H9 (cell line): ENCODE results near the gene APAF1. TPM values are rescaled to one million over a fixed set of nuclear protein-coding genes. Genes with fewer than 3 reads are reported as not detected.

Source experiments
- DNase-seq: peaks from one replicate; pipeline ENCODE4 v3.0.0-alpha.2; 2017
- H2AFZ ChIP-seq: one replicate; pipeline ENCODE4 v1.6.1; 2013; ENCODE audit warnings: mild to moderate bottlenecking, low read length, control low read depth, moderate library complexity
- H2AK5ac ChIP-seq: 2 replicates; pipeline ENCODE4 v1.6.1; 2013; ENCODE audit warnings: low read length, control low read depth, mixed read lengths; ENCODE audit not compliant: insufficient read length
- H2BK120ac ChIP-seq: one replicate; pipeline ENCODE4 v1.6.1; 2013; ENCODE audit warnings: low read depth, mild to moderate bottlenecking, low read length, control low read depth, inconsistent platforms; ENCODE audit not compliant: poor library complexity, severe bottlenecking
- H2BK12ac ChIP-seq: 2 replicates; pipeline ENCODE4 v1.6.1; 2013; ENCODE audit warnings: low read length, control low read depth, mixed read lengths, low read depth; ENCODE audit not compliant: insufficient read length
- H2BK15ac ChIP-seq: 2 replicates; pipeline ENCODE4 v1.6.1; 2013; ENCODE audit warnings: low read depth, low read length, control low read depth
- H2BK20ac ChIP-seq: one replicate; pipeline ENCODE4 v1.6.1; 2013; ENCODE audit warnings: low read depth, mild to moderate bottlenecking, low read length, control low read depth, inconsistent platforms; ENCODE audit not compliant: poor library complexity, severe bottlenecking
- H2BK5ac ChIP-seq: 2 replicates; pipeline ENCODE4 v1.6.1; 2013; ENCODE audit warnings: low read length, control low read depth, mixed read lengths; ENCODE audit not compliant: insufficient read length
- H3K14ac ChIP-seq: 2 replicates; pipeline ENCODE4 v1.6.1; 2013; ENCODE audit warnings: low read length, control low read depth; ENCODE audit not compliant: insufficient read depth
- H3K18ac ChIP-seq: 2 replicates; pipeline ENCODE4 v1.6.1; 2013; ENCODE audit warnings: low read depth, mild to moderate bottlenecking, mixed read lengths, low read length, control low read depth; ENCODE audit not compliant: insufficient read length
- H3K23ac ChIP-seq: 2 replicates; pipeline ENCODE4 v1.6.1; 2013; ENCODE audit warnings: low read length, control low read depth, mixed read lengths, low read depth; ENCODE audit not compliant: insufficient read length
- H3K23me2 ChIP-seq: 2 replicates; pipeline ENCODE4 v1.6.1; 2013; ENCODE audit warnings: low read depth, mild to moderate bottlenecking, mixed read lengths, low read length, control low read depth; ENCODE audit not compliant: insufficient read length, poor library complexity, severe bottlenecking
- H3K27ac ChIP-seq: 2 replicates; pipeline ENCODE4 v1.5.1; 2013; ENCODE audit warnings: low read length, control low read depth, mixed read lengths, low read depth; ENCODE audit not compliant: insufficient read length
- H3K27me3 ChIP-seq: 2 replicates; pipeline ENCODE4 v1.6.1; 2013; ENCODE audit warnings: low read length, control low read depth, inconsistent platforms; ENCODE audit not compliant: insufficient read depth
- H3K4ac ChIP-seq: 2 replicates; pipeline ENCODE4 v1.6.1; 2013; ENCODE audit warnings: low read depth, mild to moderate bottlenecking, control low read depth, inconsistent platforms, low read length, moderate library complexity
- H3K4me1 ChIP-seq: 2 replicates; pipeline ENCODE4 v1.6.1; 2013; ENCODE audit warnings: low read length, control low read depth, inconsistent platforms; ENCODE audit not compliant: insufficient read depth
- H3K4me2 ChIP-seq: 2 replicates; pipeline ENCODE4 v1.6.1; 2013; ENCODE audit warnings: low read length, control low read depth, mixed read lengths; ENCODE audit not compliant: insufficient read length, insufficient read depth
- H3K56ac ChIP-seq: 2 replicates; pipeline ENCODE4 v1.6.1; 2013; ENCODE audit warnings: low read depth, mild to moderate bottlenecking, mixed read lengths, low read length, control low read depth; ENCODE audit not compliant: insufficient read length
- H3K79me1 ChIP-seq: 2 replicates; pipeline ENCODE4 v1.6.1; 2013; ENCODE audit warnings: low read depth, mild to moderate bottlenecking, moderate library complexity, low read length, control low read depth, inconsistent platforms; ENCODE audit not compliant: insufficient read depth, poor library complexity, severe bottlenecking
- H3K79me2 ChIP-seq: 2 replicates; pipeline ENCODE4 v1.6.1; 2013; ENCODE audit warnings: low read length, control low read depth, inconsistent platforms; ENCODE audit not compliant: insufficient read depth
- H3K9ac ChIP-seq: 2 replicates; pipeline ENCODE4 v1.6.1; 2013; ENCODE audit warnings: low read length, control low read depth, mixed read lengths; ENCODE audit not compliant: insufficient read length; ENCODE audit errors: extremely low read depth
- H3K9me3 ChIP-seq: one replicate; pipeline ENCODE4 v1.6.1; 2013; ENCODE audit warnings: low read depth, low read length, inconsistent platforms; ENCODE audit not compliant: control insufficient read depth
- H3T11ph ChIP-seq: one replicate; pipeline ENCODE4 v1.6.1; 2013; ENCODE audit warnings: mild to moderate bottlenecking, low read length, control low read depth, inconsistent platforms
- H4K20me1 ChIP-seq: one replicate; pipeline ENCODE4 v1.6.1; 2013; ENCODE audit not compliant: control insufficient read depth, insufficient read length, insufficient read depth
- H4K5ac ChIP-seq: 2 replicates; pipeline ENCODE4 v1.6.1; 2013; ENCODE audit warnings: low read depth, mild to moderate bottlenecking, mixed read lengths, low read length, control low read depth; ENCODE audit not compliant: insufficient read length
- H4K8ac ChIP-seq: replicated peaks from 2 replicates; pipeline ENCODE4 v1.6.1; 2013; ENCODE audit warnings: low read length, control low read depth, mixed read lengths, low read depth; ENCODE audit not compliant: insufficient read length
- H4K91ac ChIP-seq: 2 replicates; pipeline ENCODE4 v1.6.1; 2013; ENCODE audit warnings: low read depth, mild to moderate bottlenecking, moderate library complexity, mixed read lengths, low read length, control low read depth; ENCODE audit not compliant: insufficient read length
- H3K27ac Mint-ChIP-seq, 3 experiments: 2 replicates in 2 of 3; 3 replicates in 1 of 3; pipeline ENCODE4 v1.8.0; 2020 to 2021; ENCODE audit warnings: mixed read lengths in 3 of 3, mild to moderate bottlenecking in 1 of 3, moderate library complexity in 1 of 3
- H3K27me3 Mint-ChIP-seq: 2 replicates; pipeline ENCODE4 v1.8.0; 2021; ENCODE audit warnings: low read depth, mild to moderate bottlenecking, moderate library complexity, mixed read lengths
- H3K36me3 Mint-ChIP-seq, 3 experiments: 2 replicates in 2 of 3; 3 replicates in 1 of 3; pipeline ENCODE4 v1.8.0; 2020 to 2021; ENCODE audit warnings: low read depth in 3 of 3, mixed read lengths in 3 of 3; ENCODE audit not compliant: insufficient read depth in 1 of 3
- H3K4me1 Mint-ChIP-seq, 2 experiments: 2 replicates each; pipeline ENCODE4 v1.8.0; 2020; ENCODE audit warnings: mixed read lengths in 2 of 2
- H3K4me3 Mint-ChIP-seq, 2 experiments: 2 replicates in 1 of 2; 3 replicates in 1 of 2; pipeline ENCODE4 v1.8.0; 2020 to 2021; ENCODE audit warnings: mild to moderate bottlenecking in 2 of 2, mixed read lengths in 2 of 2, moderate library complexity in 1 of 2
- H3K9me3 Mint-ChIP-seq, 2 experiments: 2 replicates in 1 of 2; 3 replicates in 1 of 2; pipeline ENCODE4 v1.8.0; 2020; ENCODE audit warnings: mild to moderate bottlenecking in 2 of 2, mixed read lengths in 2 of 2, moderate library complexity in 1 of 2
- WGBS: extraction: QIAGEN DNeasy Blood & Tissue Kit; methylation state at CpG from one replicate; pipeline ENCODE4 v1.1.7; 2013; ENCODE audit warnings: missing lambda C conversion rate, low lambda C conversion rate, mixed read lengths; ENCODE audit not compliant: insufficient read length; ENCODE audit errors: extremely low coverage; 5-methylcytosine and 5-hydroxymethylcytosine counted together
- total RNA-seq: library from RNA; stranded (reverse); gene quantifications from 2 replicates; pipeline ENCODE4 v1.2.1, GENCODE V29; 2021
- TF ChIP-seq, protein P1 (sequence below): fragments of 200-600 bp; sonication (generic); conservative IDR thresholded peaks from 3 replicates; pipeline ENCODE4 v1.8.0; 2021; ENCODE audit warnings: antibody characterized with exemption, mild to moderate bottlenecking

The APAF1 gene
- total RNA-seq, 1 experiment from 2014 or later, result 16.5 TPM

DNA sequence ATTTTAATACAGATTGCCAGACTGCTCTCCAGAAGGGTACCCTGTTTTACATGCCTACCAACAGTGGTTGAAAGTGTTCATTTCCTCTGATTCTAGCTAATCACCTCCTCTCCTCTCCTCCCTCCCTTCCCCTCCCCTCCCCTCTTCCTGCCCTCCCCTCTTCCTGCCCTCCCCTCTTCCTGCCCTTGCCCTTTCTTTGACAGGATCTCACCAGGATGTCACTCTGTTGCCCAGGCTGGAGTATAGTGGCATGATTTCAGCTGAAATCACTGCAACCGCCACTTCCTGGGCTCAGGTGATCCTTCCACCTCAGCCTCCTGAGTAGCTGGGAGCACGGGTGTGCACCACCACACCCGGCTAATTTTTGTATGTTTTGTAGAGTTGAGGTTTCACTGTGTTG is 24.7 kb downstream of the APAF1 start:
- no peaks in the 10 kb centered on the region for H3K9me3 ChIP-seq
- H3K4me2 ChIP-seq, result no peak overlapping the region
- H3K14ac ChIP-seq, result no peak overlapping the region
- no peak overlapping the region for H3K23ac ChIP-seq
- Mint-ChIP-seq H3K27ac (no peak overlapping the region), H3K27me3 (no peaks in the 10 kb centered on the region), H3K4me3 (no peak overlapping the region), H3K9me3 (no peaks in the 10 kb centered on the region), H3K4me1 (no peaks in the 10 kb centered on the region), H3K36me3 (peaks cover 6 to 42% (median 32%) of the 10 kb centered on the region in 3 experiments; a peak in 6 of 7 replicates)
- no peak overlapping the region for H2BK20ac ChIP-seq
- no peak overlapping the region for H2BK12ac ChIP-seq
- no peak overlapping the region for H3K9ac ChIP-seq
- no peak overlapping the region for H2BK5ac ChIP-seq
- H4K20me1 ChIP-seq, result no peaks in the 10 kb centered on the region
- TF ChIP-seq, protein P1, sequence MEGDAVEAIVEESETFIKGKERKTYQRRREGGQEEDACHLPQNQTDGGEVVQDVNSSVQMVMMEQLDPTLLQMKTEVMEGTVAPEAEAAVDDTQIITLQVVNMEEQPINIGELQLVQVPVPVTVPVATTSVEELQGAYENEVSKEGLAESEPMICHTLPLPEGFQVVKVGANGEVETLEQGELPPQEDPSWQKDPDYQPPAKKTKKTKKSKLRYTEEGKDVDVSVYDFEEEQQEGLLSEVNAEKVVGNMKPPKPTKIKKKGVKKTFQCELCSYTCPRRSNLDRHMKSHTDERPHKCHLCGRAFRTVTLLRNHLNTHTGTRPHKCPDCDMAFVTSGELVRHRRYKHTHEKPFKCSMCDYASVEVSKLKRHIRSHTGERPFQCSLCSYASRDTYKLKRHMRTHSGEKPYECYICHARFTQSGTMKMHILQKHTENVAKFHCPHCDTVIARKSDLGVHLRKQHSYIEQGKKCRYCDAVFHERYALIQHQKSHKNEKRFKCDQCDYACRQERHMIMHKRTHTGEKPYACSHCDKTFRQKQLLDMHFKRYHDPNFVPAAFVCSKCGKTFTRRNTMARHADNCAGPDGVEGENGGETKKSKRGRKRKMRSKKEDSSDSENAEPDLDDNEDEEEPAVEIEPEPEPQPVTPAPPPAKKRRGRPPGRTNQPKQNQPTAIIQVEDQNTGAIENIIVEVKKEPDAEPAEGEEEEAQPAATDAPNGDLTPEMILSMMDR, result no peak
- H3K23me2 ChIP-seq, result no peaks in the 10 kb centered on the region
- no peak for DNase-seq
- no peak overlapping the region for H3K4ac ChIP-seq
- H2BK120ac ChIP-seq, result no peak overlapping the region
- H4K8ac ChIP-seq, result no peak overlapping the region
- H2AFZ ChIP-seq, result no peak overlapping the region
- H3K27me3 ChIP-seq, result no peaks in the 10 kb centered on the region
- no peaks in the 10 kb centered on the region for H3K79me2 ChIP-seq
- no peak overlapping the region for H4K5ac ChIP-seq
- H3K27ac ChIP-seq, result no peak overlapping the region
- H3K18ac ChIP-seq, result no peak overlapping the region
- no peak overlapping the region for H3K56ac ChIP-seq
- no CpG with 5 or more reads among the region's 3 CpGs for WGBS
- no peaks in the 10 kb centered on the region for H3K4me1 ChIP-seq
- no peaks in the 10 kb centered on the region for H3K79me1 ChIP-seq
- no peak overlapping the region for H2AK5ac ChIP-seq
- H3T11ph ChIP-seq, result no peak overlapping the region
- H4K91ac ChIP-seq, result no peak overlapping the region
- H2BK15ac ChIP-seq, result no peak overlapping the region
